ENCODE measurements around the gene MCOLN2.
"Not testable (repeated sequence)": the region's sequence is repeated elsewhere in the genome, so short reads cannot be mapped to it uniquely, and the experiment has no call there.

The MCOLN2 gene

GRCh38 chr1:84996846-84997666 is at the start of gene MCOLN2:
Gene MCOLN2, minus strand, starts transcription at chr1:84997113. Its CDS starts 241 bp downstream, at chr1:84996872.
- no peak for DNase-seq (ENCODE audit: low read depth)

- DNase-seq (ENCODE audit: low read depth), result no peak
Observed at GRCh38 chr1:85042413-85042812, 45.5 kb upstream of the MCOLN2 start.

- DNase-seq (ENCODE audit: low read depth), result no peak
Observed at GRCh38 chr1:85041793-85042192, 44.9 kb upstream of the MCOLN2 start.

GRCh38 chr1:85033221-85033620 is 36.3 kb upstream of the MCOLN2 start:
- no peak for DNase-seq (ENCODE audit: low read depth)

GRCh38 chr1:85030536-85030935 is 33.6 kb upstream of the MCOLN2 start:
- no peak for DNase-seq (ENCODE audit: low read depth)

GRCh38 chr1:85028151-85028550 is 31.2 kb upstream of the MCOLN2 start:
- DNase-seq (ENCODE audit: low read depth), result no peak

- DNase-seq (ENCODE audit: low read depth), result no peak
Observed at GRCh38 chr1:85027242-85027983, 30.5 kb upstream of the MCOLN2 start.

- no peak for DNase-seq (ENCODE audit: low read depth)
Observed at GRCh38 chr1:85025940-85026339, 29.0 kb upstream of the MCOLN2 start.

GRCh38 chr1:85024736-85025135 is 27.8 kb upstream of the MCOLN2 start:
- no peak for DNase-seq (ENCODE audit: low read depth)

- DNase-seq (ENCODE audit: low read depth), result no peak
Observed at GRCh38 chr1:85022700-85023099, 25.8 kb upstream of the MCOLN2 start.

GRCh38 chr1:85019994-85020393 is 23.1 kb upstream of the MCOLN2 start:
- no peak for DNase-seq (ENCODE audit: low read depth)

- no peak for DNase-seq (ENCODE audit: low read depth)
Observed at GRCh38 chr1:85015826-85016225, 18.9 kb upstream of the MCOLN2 start.

GRCh38 chr1:85005641-85006040 is 8.7 kb upstream of the MCOLN2 start:
- not testable (repeated sequence) for DNase-seq (ENCODE audit: low read depth)

GRCh38 chr1:85001742-85002141 is 4.8 kb upstream of the MCOLN2 start:
- DNase-seq (ENCODE audit: low read depth), result no peak

GRCh38 chr1:84998642-84999280 is 1.8 kb upstream of the MCOLN2 start:
- DNase-seq (ENCODE audit: low read depth), result no peak

- no peak for DNase-seq (ENCODE audit: low read depth)
Observed at GRCh38 chr1:84997667-84998600, 1.0 kb upstream of the MCOLN2 start.

GRCh38 chr1:84995484-84996334 is 1.2 kb downstream of the MCOLN2 start:
- no peak for DNase-seq (ENCODE audit: low read depth)

- DNase-seq (ENCODE audit: low read depth), result no peak
Observed at GRCh38 chr1:84991097-84991920, 5.6 kb downstream of the MCOLN2 start.

GRCh38 chr1:84988588-84988987 is 8.3 kb downstream of the MCOLN2 start:
- DNase-seq (ENCODE audit: low read depth), result no peak

GRCh38 chr1:84986561-84986960 is 10.4 kb downstream of the MCOLN2 start:
- not testable (repeated sequence) for DNase-seq (ENCODE audit: low read depth)
